ENCODE data around the gene OAS3.

OAS3 gene

GRCh38 chr12:112901271-112901670 lies 37.0 kb upstream of the OAS3 start:
- no peak for TF ChIP-seq CTCF (IDR thresholded peaks at IDR 0.05; ENCODE audit: low read depth, low read length)
- no peak for DNase-seq (ENCODE audit: extremely low read depth, low read depth)

GRCh38 chr12:112904571-112904970 lies 33.7 kb upstream of the OAS3 start:
- TF ChIP-seq CTCF (IDR thresholded peaks at IDR 0.05; ENCODE audit: low read depth, low read length): no peak
- DNase-seq (ENCODE audit: extremely low read depth, low read depth): no peak

- TF ChIP-seq CTCF (IDR thresholded peaks at IDR 0.05; ENCODE audit: low read depth, low read length): no peak
- no peak for DNase-seq (ENCODE audit: extremely low read depth, low read depth)
Measured at GRCh38 chr12:112905451-112906089, 32.7 kb upstream of the OAS3 start.

GRCh38 chr12:112906712-112907414 lies 31.4 kb upstream of the OAS3 start, which contains the start of gene OAS1:
TSS of gene OAS1 (plus strand) at chr12:112906962. CDS start at chr12:112907040, 78 bp downstream.
- no peak for TF ChIP-seq CTCF (IDR thresholded peaks at IDR 0.05; ENCODE audit: low read depth, low read length)
- no peak for DNase-seq (ENCODE audit: extremely low read depth, low read depth)

- TF ChIP-seq CTCF (IDR thresholded peaks at IDR 0.05; ENCODE audit: low read depth, low read length): no peak
- DNase-seq (ENCODE audit: extremely low read depth, low read depth): no peak
Measured at GRCh38 chr12:112907415-112908157, 30.7 kb upstream of the OAS3 start.

- no peak for DNase-seq (ENCODE audit: extremely low read depth, low read depth)
- TF ChIP-seq CTCF (IDR thresholded peaks at IDR 0.05; ENCODE audit: low read depth, low read length): no peak
Measured at GRCh38 chr12:112908548-112908947, 29.7 kb upstream of the OAS3 start.

- DNase-seq (ENCODE audit: extremely low read depth, low read depth): no peak
Measured at GRCh38 chr12:112909693-112910092, 28.6 kb upstream of the OAS3 start.

More at GRCh38 chr12:112909693-112910092, 28.6 kb upstream of the OAS3 start:
- TF ChIP-seq CTCF (IDR thresholded peaks at IDR 0.05; ENCODE audit: low read depth, low read length): no peak

Data from AG09319 (cell line).